GM12801 (cell line): ENCODE measurements around the gene OGFOD3.

Experiments used
- CTCF ChIP-seq: IDR thresholded peaks from one replicate; pipeline ENCODE4 v1.5.1; 2011; ENCODE audit warnings: control low read depth; ENCODE audit not compliant: insufficient read length; ENCODE audit errors: extremely low read depth

Gene OGFOD3

GRCh38 chr17:82344175-82344907 is 74.0 kb downstream of the OGFOD3 start:
- TF ChIP-seq CTCF = no peak

GRCh38 chr17:82343560-82343959 is 74.8 kb downstream of the OGFOD3 start:
- no peak for TF ChIP-seq CTCF

- no peak for TF ChIP-seq CTCF
Measured at GRCh38 chr17:82342361-82343079, 75.9 kb downstream of the OGFOD3 start.

GRCh38 chr17:82339634-82340580 is 78.5 kb downstream of the OGFOD3 start:
- TF ChIP-seq CTCF = no peak
